HG02840 (cell line): ENCODE measurements around the gene SPATA12.

Experiments used
- ATAC-seq: cut with Tn5 transposase; IDR thresholded peaks from one replicate; pipeline ENCODE4 v1.9.1; 2021; ENCODE audit warnings: mild to moderate bottlenecking, moderate library complexity, moderate number of reproducible peaks; ENCODE audit not compliant: unreplicated experiment, low FRiP score

The SPATA12 gene, protein sequence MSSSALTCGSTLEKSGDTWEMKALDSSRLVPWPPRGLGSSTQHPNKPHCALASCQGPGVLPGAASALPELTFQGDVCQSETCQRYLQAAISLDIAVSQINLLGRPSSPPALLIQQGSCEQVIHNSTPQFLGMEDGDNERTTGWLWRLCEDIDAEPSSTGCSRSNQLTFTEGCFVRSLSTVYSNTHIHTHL

DNA sequence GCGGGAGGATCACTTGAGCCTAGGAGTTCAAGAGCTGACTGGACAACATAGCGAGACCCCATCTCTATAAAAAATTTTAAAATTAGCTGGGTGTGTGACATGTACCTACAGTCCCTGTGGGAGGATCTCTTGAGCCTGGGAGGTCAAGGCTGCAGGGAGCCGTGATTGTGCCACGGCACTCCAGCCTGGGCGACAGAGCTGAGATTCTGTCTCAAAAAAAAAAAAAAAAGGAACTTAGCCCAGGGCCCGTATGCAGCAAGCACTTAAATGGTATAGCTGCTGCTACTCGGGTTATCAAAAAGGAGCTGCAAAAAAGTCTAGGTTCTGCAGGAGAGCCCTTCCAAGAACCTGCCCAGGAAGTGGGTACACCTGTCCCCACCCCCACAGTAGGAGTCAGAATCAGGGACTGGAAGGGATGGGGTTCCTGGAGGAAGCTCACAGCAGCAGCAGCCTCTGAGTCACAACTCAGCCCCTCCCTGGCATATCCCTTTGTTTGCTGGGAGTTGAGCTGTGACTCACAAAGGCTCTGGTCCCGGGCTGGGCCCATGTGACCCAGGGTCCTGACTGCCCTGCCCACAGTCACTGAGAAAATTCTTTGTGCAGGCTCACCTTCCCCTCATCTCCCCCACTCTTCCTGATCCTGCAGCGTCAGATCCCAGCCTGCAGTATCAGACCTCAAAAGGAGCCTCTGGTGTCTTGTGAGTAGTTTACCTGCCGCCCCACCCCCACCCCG, at the start of gene SPATA12:
Gene SPATA12, plus strand, starts transcription at position 576 of the 733 bp plus-strand sequence. CDS start 13,031 bp downstream, outside the sequence.
- ATAC-seq: no peak

DNA sequence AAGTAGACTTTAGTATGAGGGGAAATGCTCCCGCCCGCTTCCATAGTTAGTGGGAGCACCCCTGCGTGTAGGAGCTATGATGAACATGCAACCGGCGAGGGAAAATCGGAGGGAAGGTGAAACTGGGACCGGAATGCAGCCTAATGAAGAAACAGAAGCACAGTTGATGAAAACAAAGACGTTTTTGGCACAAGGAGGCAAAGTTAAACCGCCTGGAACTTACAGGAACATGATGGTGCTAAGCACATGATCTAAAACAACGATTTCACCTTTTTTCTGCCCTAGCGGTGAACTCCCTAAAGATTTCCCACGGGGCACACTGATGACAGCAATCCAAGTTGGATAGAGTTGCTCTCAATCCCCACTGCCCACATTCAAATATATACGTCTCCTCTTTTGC, 49.4 kb upstream of the SPATA12 start:
- ATAC-seq: no peak

DNA sequence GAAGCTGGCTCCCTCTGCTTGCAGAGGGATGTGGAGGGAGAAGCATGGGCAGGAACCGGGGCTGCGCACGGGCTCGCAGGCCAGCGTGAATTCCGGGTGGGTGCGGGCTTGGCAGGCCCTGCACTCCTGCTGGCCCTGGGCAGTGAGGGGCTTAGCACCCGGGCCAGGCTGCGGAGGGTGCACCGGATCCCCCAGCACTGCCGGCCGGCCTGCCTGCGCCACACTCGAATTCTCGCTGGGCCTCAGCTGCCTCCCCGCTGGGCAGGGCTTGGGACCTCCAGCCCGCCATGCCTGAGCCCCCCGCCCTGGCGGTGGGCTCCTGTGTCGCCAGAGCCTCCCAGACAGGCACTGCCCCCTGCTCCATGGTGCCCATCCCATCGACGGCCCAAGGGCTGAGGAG, 47.6 kb upstream of the SPATA12 start:
- ATAC-seq: no peak

DNA sequence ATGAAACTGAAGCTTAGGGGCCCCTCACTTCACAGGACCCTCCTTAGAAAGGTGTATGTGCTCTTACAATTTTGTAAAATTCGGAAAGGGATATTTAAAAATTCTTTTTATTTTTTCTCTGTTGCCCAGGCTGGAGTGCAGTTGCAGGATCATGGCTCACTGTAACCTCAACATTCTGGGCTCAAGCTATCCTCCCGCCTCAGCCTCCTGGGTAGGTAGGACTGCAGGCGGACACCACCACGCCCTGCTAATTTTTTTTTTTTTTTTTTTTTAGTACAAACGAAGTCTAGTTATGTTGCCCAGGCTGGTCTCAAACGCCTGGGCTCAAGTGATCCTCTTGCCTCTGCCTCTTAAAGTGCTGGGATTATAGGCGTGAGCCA, 45.1 kb upstream of the SPATA12 start:
- no peak for ATAC-seq

DNA sequence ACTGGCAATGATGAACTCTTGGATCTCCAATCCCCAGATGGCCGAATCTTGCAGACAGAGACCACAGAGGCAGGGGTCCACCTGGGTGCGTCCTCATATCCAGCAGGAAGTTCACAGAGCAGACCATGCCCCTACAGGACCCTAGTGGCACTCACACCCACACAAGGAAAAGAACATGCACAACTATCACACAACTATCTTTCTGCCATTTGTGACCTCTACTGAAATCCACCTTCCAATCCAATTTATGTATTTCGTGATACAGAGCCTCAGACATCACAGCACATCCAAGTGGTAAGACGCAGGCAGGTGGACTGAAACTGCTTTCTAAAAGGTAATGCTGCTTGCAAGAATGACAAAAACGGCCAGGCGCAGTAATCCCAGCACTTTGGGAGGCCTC, 44.6 kb upstream of the SPATA12 start:
- ATAC-seq: no peak

DNA sequence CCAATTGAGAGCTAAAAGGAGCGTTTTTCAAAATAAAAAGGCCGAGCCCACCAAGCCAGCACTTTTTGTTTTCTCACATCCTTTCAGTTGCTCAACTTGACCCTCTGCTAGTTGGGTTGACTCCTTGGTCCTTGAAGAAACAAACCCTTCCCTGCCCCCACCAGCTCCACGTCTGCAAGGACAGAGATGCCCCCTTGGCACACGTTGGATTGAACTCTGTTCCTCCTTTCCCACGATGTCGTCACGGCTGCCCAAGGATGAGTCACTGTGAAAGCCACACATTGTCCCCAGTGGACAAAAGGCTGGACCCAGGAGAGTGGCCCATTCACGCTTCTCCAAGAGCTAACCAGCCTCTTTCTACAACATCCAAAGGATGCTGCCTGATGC, 43.0 kb upstream of the SPATA12 start:
- ATAC-seq: no peak

DNA sequence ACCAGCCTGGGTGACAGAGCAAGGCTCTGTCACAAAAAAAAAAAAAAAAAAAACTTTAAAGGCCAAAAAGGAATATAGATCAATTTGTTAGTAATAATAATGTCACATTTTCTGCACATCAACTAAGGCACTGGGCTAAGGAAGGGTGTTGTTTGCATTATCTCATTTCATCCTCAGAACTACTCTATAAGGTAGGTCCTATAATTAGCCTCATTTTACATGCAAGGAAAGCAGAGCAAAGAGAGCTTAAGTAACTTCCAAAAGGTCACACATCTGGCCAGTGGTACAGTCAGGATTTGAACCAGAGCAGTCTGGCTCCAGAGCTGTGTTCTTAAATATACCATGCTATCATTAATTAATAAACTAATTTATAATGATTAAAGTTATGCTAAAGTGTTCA, 42.2 kb upstream of the SPATA12 start:
- no peak for ATAC-seq

DNA sequence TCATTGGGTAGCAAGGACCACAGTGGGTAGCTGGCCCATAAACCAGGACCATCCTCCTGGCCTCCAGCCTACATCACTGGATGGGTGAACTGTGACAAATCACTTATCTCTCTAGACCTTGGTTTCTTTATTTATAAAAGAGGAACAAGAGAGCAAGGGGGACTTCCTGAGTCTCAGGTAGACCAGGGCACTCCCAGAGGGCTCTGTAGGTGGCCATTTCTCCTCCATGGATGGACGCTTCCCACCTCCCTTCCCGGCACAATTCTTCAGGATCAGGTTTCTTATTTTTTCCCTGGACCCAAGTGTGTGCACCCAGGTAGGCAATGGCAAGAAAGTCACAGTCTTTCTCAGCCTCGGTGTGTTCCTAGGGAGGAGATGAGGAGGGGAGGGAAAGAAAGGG, 41.4 kb upstream of the SPATA12 start:
- no peak for ATAC-seq

DNA sequence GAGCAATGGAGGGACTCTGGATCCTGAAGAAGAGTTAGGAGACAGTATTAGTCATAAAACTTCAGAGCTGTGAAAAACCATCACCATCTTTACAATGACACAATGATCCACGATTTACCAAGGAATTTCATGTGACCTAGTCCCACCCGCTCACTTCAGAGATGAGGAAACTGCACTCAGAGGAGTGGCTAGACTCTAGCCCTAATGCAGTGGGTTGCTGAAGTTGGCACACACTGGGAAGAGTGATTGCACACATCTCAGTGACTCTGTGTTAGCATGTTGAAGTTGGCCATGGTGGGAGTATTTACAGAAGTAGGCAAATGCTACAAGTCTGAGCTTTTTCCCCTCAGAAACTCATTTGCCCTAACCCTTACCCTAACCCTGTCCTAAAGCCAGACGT, 35.2 kb upstream of the SPATA12 start:
- no peak for ATAC-seq

DNA sequence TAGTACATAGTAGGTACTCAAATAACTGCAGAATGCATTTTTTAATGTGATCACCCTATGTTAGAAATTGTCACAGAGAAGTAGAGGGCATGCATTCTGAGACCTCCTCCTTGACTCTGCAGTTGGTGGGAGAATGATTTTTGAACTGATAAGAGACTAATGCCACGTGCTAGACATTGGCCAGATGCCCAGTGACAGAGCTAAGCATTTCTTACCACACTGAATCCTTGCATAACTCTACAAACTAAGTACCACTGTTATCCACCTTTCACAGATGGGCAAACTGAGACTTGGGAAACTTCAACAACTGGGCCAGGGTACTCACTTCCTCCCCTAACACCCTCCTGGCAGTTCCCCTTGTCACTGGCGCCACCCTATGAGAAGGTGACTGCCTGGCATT, 33.5 kb upstream of the SPATA12 start:
- no peak for ATAC-seq

DNA sequence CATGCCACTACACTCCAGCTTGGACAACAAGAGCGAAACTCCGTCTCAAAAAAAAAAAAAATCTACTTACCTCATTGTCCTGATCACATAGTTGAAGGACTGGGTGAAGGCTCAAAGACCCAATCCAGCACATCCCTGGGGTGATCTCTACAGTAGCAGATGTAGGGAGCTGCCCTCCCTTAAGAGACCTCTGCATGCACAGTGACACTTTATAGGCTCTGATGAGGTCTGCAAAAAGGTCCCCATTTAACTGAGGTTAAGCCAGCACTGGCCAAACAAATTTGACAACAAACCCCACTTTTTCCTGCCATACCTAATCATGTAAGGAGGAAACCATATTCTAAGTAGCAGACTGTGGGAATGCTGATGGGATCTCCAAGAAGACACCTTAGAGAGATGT, 31.1 kb upstream of the SPATA12 start:
- no peak for ATAC-seq

DNA sequence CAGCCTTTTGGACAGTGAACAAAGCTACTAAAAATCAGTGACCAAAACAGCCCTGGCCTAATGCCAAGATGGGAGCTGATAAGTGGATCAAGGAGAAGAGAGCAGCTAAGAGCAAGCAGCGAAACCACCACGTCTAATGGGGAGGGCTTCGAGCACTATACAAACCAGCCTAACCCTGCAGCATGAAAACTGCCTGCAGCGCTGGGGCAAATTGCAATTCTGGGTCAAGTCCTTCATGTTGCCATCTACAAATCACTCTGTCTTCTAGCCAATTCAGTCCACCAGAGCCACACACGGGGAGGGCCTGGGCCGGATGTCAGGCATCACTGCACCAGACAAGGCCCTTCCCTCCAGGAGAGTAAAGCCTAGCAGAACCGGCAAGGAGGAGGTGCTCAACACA, 30.5 kb upstream of the SPATA12 start:
- ATAC-seq: no peak

DNA sequence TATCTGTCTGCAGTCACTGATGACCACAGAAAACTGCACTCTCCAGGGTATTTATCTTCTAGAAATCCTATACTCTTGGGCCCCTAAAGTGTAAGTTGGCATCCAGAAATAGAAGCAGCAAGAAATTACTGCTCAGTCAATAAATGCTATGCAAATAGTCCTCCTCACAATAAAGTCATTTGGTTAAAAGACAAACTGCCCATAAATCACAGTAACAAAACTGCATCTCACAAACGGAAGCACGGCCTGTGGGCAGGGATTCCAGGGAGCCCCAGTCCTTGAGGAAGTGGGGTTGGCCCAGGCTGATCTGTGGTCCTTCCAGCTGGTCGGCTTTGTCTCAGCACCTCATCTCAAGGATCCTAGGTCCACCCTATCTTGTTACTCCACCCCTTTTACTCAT, 29.7 kb upstream of the SPATA12 start:
- no peak for ATAC-seq

DNA sequence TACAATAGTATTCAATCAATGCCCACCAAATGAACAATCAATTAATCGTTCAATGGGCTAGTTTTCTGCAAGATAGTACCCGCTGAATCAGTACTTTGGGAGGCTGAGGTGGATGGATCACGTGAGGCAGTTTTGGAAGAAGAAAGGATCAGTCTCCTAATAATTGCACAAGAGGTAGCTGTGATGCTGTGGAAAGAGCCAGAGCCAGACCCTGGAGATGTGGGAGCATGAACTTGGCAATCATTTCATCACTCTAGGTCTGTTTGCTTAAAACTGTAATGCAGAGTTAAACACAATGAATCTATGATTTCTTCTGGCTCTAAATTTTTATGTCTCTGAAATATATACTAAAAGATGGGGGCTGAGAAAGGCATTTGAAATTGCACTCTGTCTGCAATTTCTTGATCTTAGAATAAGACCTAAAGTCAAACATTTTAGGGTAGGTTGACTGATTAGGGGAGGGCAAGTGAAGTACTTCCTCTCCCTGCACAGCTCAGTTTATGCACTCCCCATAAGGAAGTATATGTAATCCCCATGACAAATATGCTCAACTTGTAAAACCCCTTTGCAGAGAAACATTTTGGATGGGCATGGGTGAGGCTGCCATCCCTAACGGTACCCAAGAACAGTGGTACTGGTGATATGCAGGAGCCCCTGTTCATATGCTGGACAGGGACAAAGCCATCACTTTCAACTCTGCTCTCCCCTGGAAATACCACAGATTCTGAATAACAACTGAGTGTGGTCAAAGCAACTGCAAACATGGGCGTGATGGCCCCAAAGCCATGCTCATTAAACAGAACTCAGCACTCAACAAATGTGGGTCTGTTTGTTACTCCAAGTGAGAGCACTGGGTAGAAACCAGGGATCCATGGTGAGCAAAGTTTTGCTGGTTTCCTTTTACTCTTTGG, 28.6 kb upstream of the SPATA12 start:
- no peak for ATAC-seq

DNA sequence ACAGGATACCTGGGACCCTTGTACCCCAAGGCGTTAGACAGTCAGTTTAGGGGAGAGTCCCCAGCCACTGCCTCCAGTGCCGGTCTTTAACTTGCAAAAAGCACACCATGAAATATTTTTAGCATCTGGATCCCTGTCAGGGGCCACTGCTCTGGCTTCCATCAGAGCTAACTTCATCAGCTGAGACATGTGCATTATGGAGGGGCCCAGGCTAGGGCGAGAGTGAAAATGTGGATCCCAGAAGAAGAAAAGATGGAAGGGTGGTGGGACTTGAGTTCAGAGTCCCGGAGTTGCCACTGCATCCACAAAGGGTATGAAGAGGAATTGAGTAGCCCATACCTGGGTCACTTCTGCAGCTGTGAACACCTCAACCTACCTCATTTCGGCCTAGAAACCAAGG, 23.5 kb upstream of the SPATA12 start:
- ATAC-seq: no peak

DNA sequence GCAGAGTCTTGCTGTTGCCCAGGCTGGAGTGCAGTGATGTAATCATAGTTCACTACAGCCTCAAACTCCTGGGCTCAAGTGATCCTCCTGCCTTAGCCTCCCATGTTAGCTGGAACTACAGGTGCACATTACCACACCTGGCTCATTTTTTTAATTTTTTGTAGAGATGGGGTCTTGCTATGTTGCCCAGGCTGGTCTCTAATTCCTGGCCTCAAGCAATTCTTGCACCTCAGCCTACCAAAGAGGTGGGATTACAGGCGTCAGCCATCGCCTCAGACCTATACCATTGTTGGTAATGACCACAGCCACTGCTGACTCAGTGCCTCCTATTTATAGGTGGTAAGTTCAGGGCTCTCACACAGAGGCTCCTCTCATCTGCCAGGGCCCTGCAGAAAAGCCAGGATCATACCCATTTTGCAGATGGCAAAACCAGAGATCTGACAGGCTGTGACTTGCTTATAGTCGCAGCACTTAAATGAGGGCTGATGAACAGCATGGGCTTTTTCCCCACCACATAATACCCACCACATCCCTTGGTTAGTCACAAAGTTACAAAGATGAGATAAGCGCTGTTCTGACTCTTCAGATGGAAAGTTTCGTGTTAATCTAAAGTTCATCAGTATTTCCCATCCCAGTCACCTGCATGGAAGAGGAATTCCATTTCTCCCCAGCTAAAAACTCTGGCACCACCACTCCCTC, 21.8 kb upstream of the SPATA12 start:
- ATAC-seq: no peak

DNA sequence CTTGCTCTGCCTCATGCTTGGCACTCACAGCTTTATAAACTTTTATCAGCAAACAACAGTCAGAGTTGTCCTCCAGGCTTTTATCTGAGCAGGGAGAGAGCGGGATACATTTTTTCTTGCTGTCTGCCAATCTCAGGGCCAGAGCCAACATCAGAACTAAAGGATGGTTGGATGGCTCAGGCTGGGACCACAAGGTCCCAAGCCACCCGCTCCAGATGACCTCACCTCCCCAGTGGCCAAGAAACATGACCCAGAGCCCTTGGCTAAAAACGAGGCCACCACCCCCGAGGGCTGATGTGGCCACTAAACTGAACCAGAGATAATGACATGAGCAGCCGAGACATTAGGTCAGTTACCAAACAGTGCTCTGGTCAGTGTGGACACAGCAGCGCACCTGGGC, 18.8 kb upstream of the SPATA12 start:
- ATAC-seq: no peak

DNA sequence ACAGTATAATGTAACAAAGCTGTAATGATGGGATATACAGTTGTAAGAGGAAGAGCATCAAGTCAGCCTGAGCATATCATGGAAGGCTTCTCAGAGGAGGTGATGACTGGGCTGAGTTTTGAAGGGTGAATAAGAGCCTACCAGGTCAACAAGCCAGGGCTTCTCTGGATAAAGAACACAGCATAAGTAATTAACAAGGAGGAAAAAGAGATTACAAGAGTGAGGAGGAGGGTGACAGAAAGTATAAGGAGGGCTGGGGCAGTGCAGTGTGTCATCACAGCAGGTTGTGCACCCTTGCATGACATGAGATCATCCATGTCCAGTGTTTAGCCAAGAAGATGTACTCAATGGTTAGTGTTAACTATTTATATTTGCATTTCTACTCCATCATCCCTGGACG, 16.9 kb upstream of the SPATA12 start:
- no peak for ATAC-seq

DNA sequence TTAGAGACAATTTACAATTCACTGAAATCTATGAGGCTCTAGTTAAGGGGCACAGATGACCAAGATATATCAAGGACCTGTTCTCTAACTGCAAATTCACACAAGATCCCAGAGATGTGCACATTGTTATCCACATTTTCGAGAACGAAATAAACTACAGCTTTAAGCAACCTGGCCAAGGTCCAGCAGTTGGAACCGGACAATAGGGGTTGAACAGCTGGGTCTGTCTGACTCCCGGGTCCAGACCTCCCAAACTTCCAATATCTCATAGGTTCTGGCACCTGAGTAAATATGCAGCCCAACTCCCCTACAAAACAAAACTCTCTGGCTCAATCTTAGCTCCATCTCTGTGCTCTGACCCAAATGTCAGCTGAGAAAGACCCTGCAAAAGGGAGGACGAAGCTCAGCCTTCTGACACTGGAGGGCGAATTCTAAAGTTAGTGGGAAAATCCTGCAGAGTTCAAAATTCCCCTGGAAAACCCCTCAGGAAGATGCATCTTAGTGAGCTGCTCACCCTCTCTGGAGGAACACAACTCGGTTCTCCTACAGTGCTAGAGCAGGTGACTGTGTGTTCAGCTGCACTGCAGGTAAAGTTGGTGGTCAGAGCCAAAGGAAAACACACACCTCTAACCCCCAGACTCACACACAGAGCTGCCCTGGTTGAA, 14.2 kb upstream of the SPATA12 start:
- ATAC-seq: no peak

DNA sequence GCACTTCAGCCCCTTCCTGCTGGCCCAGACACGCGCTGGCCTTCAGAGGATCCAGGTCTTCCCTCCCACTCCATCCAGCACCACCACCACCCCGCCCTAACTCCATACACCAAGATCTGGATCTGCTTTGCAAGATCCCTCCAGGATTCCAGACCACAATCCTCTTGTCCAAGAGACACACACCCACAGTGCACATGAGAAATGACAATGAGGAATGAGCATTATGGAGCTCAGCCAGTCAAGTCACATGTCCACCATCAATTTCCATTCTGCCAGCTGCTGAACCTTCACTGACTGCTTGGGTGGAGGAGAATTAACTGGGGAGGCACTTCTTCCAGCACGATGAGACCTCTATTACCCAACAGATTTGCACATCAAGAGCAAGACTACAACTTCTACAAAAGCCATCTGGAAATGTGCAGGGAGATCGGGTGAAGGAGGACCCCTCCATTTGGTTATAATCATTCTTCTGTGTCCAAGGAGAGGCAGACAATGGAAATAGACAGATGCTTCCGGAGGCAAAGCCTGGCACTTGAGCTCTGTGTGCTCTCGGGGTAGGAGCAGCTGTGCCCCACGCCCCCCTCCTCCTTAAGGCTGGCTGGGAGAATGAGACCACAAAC, 12.3 kb upstream of the SPATA12 start:
- no peak for ATAC-seq
